ENCODE results near the gene SETD5.
A peak's percentile ranks its signal among the peaks of the same experiment; 100 is the strongest.

The SETD5 gene

GRCh38 chr3:9503283-9503682 lies 105.9 kb downstream of the SETD5 start:
- Histone ChIP-seq H3K4me1 (ENCODE audit: insufficient read depth, low read length) (no peaks in the 10 kb centered on the region), H3K4me2 (ENCODE audit: insufficient read depth, low read length) (no peak overlapping the region), H3K9ac (ENCODE audit: low read depth, low read length) (no peak overlapping the region), H3K27me3 (ENCODE audit: insufficient read depth, low read length, poor library complexity) (peaks cover 18% of the 10 kb centered on the region), H4K20me1 (ENCODE audit: insufficient read depth, low read length) (0 out of 2 replicates have a peak, but pooled peaks cover 4% of the 10 kb centered on the region), H3K36me3 (ENCODE audit: insufficient read depth, low read length) (no peaks in the 10 kb centered on the region), H3K4me3 (ENCODE audit: low read depth in 1 of 2, low read length in 2 of 2) (no peak overlapping the region), H3K9me3 (ENCODE audit: insufficient read depth, low read length, severe bottlenecking) (no peaks in the 10 kb centered on the region), H3K79me2 (ENCODE audit: insufficient read depth, low read length) (no peaks in the 10 kb centered on the region), H2AFZ (ENCODE audit: low read depth, low read length) (no peak overlapping the region), H3K27ac (ENCODE audit: low read length) (no peak overlapping the region)
- DNase-seq (peak; percentile 80), ATAC-seq (ENCODE audit: insufficient read depth, low read depth) (peak; percentile 84)
- TF ChIP-seq EZH2 (IDR thresholded peaks at IDR 0.05; ENCODE audit: borderline replicate concordance, low read depth, low read length, severe bottlenecking), result no peak
- TF ChIP-seq CTCF (IDR thresholded peaks at IDR 0.05; ENCODE audit: borderline replicate concordance, extremely low read depth, low read length, poor library complexity, severe bottlenecking), result peak; percentile 96

- Histone ChIP-seq H3K27ac (ENCODE audit: low read length) (no peak overlapping the region), H4K20me1 (ENCODE audit: insufficient read depth, low read length) (no peaks in the 10 kb centered on the region), H2AFZ (ENCODE audit: low read depth, low read length) (no peak overlapping the region), H3K4me2 (ENCODE audit: insufficient read depth, low read length) (no peak overlapping the region), H3K9me3 (ENCODE audit: insufficient read depth, low read length, severe bottlenecking) (no peaks in the 10 kb centered on the region), H3K79me2 (ENCODE audit: insufficient read depth, low read length) (no peaks in the 10 kb centered on the region), H3K36me3 (ENCODE audit: insufficient read depth, low read length) (no peaks in the 10 kb centered on the region), H3K27me3 (ENCODE audit: insufficient read depth, low read length, poor library complexity) (no peaks in the 10 kb centered on the region), H3K4me3 (ENCODE audit: low read depth in 1 of 2, low read length in 2 of 2) (no peak overlapping the region), H3K9ac (ENCODE audit: low read depth, low read length) (no peak overlapping the region), H3K4me1 (ENCODE audit: insufficient read depth, low read length) (no peaks in the 10 kb centered on the region)
- no peak for DNase-seq
- no peak for ATAC-seq (ENCODE audit: insufficient read depth, low read depth)
- TF ChIP-seq EZH2 (IDR thresholded peaks at IDR 0.05; ENCODE audit: borderline replicate concordance, low read depth, low read length, severe bottlenecking) (no peak), CTCF (IDR thresholded peaks at IDR 0.05; ENCODE audit: borderline replicate concordance, extremely low read depth, low read length, poor library complexity, severe bottlenecking) (no peak)
Measured at GRCh38 chr3:9507586-9508578, 110.5 kb downstream of the SETD5 start.

- Histone ChIP-seq H3K4me2 (ENCODE audit: insufficient read depth, low read length) (no peak overlapping the region), H3K4me1 (ENCODE audit: insufficient read depth, low read length) (no peaks in the 10 kb centered on the region), H2AFZ (ENCODE audit: low read depth, low read length) (no peak overlapping the region), H3K27me3 (ENCODE audit: insufficient read depth, low read length, poor library complexity) (no peaks in the 10 kb centered on the region), H3K9ac (ENCODE audit: low read depth, low read length) (no peak overlapping the region), H3K9me3 (ENCODE audit: insufficient read depth, low read length, severe bottlenecking) (no peaks in the 10 kb centered on the region), H3K79me2 (ENCODE audit: insufficient read depth, low read length) (no peaks in the 10 kb centered on the region), H3K4me3 (ENCODE audit: low read depth in 1 of 2, low read length in 2 of 2) (no peak overlapping the region), H3K27ac (ENCODE audit: low read length) (no peak overlapping the region), H4K20me1 (ENCODE audit: insufficient read depth, low read length) (no peaks in the 10 kb centered on the region), H3K36me3 (ENCODE audit: insufficient read depth, low read length) (no peaks in the 10 kb centered on the region)
- TF ChIP-seq EZH2 (IDR thresholded peaks at IDR 0.05; ENCODE audit: borderline replicate concordance, low read depth, low read length, severe bottlenecking) (no peak), CTCF (IDR thresholded peaks at IDR 0.05; ENCODE audit: borderline replicate concordance, extremely low read depth, low read length, poor library complexity, severe bottlenecking) (no peak)
- ATAC-seq (ENCODE audit: insufficient read depth, low read depth) (no peak), DNase-seq (no peak)
Measured at GRCh38 chr3:9508781-9509180, 111.4 kb downstream of the SETD5 start.

Data from DND-41 (cell line).